Measurements from ENCODE around the gene FHIT.
"Not testable (repeated sequence)": the region's sequence is repeated elsewhere in the genome, so short reads cannot be mapped to it uniquely, and the experiment has no call there.

Gene FHIT

GRCh38 chr3:61065451-61066011 is 185.7 kb downstream of the FHIT start:
- DNase-seq (ENCODE audit: low read depth in 1 of 2, low spot score in 1 of 2): no peak

GRCh38 chr3:61061092-61061723 is 190.0 kb downstream of the FHIT start:
- no peak for DNase-seq (ENCODE audit: low read depth in 1 of 2, low spot score in 1 of 2)

- DNase-seq (ENCODE audit: low read depth in 1 of 2, low spot score in 1 of 2): no peak
Observed at GRCh38 chr3:61060411-61060861, 190.8 kb downstream of the FHIT start.

- no peak for DNase-seq (ENCODE audit: low read depth in 1 of 2, low spot score in 1 of 2)
Observed at GRCh38 chr3:61058836-61059235, 192.4 kb downstream of the FHIT start.

GRCh38 chr3:61057464-61057863 is 193.8 kb downstream of the FHIT start:
- DNase-seq (ENCODE audit: low read depth in 1 of 2, low spot score in 1 of 2): no peak

- no peak for DNase-seq (ENCODE audit: low read depth in 1 of 2, low spot score in 1 of 2)
Observed at GRCh38 chr3:61055447-61055846, 195.8 kb downstream of the FHIT start.

GRCh38 chr3:61053781-61054496 is 197.3 kb downstream of the FHIT start:
- no peak for DNase-seq (ENCODE audit: low read depth in 1 of 2, low spot score in 1 of 2)

GRCh38 chr3:61052851-61053250 is 198.4 kb downstream of the FHIT start:
- no peak for DNase-seq (ENCODE audit: low read depth in 1 of 2, low spot score in 1 of 2)

- DNase-seq (ENCODE audit: low read depth in 1 of 2, low spot score in 1 of 2): no peak
Observed at GRCh38 chr3:61051666-61052065, 199.6 kb downstream of the FHIT start.

GRCh38 chr3:61045169-61045568 is 206.1 kb downstream of the FHIT start:
- DNase-seq (ENCODE audit: low read depth in 1 of 2, low spot score in 1 of 2): not testable (repeated sequence)

GRCh38 chr3:61043156-61043555 is 208.1 kb downstream of the FHIT start:
- no peak for DNase-seq (ENCODE audit: low read depth in 1 of 2, low spot score in 1 of 2)

GRCh38 chr3:61040618-61041017 is 210.6 kb downstream of the FHIT start:
- DNase-seq (ENCODE audit: low read depth in 1 of 2, low spot score in 1 of 2): no peak

- no peak for DNase-seq (ENCODE audit: low read depth in 1 of 2, low spot score in 1 of 2)
Observed at GRCh38 chr3:61035573-61035972, 215.7 kb downstream of the FHIT start.

GRCh38 chr3:61032991-61033390 is 218.3 kb downstream of the FHIT start:
- DNase-seq (ENCODE audit: low read depth in 1 of 2, low spot score in 1 of 2): no peak

- no peak for DNase-seq (ENCODE audit: low read depth in 1 of 2, low spot score in 1 of 2)
Observed at GRCh38 chr3:61031503-61031902, 219.7 kb downstream of the FHIT start.

- no peak for DNase-seq (ENCODE audit: low read depth in 1 of 2, low spot score in 1 of 2)
Observed at GRCh38 chr3:61030469-61031035, 220.7 kb downstream of the FHIT start.

GRCh38 chr3:61029194-61029593 is 222.1 kb downstream of the FHIT start:
- DNase-seq (ENCODE audit: low read depth in 1 of 2, low spot score in 1 of 2): no peak

- DNase-seq (ENCODE audit: low read depth in 1 of 2, low spot score in 1 of 2): no peak
Observed at GRCh38 chr3:61018807-61019206, 232.4 kb downstream of the FHIT start.

- not testable (repeated sequence) for DNase-seq (ENCODE audit: low read depth in 1 of 2, low spot score in 1 of 2)
Observed at GRCh38 chr3:61017028-61017427, 234.2 kb downstream of the FHIT start.

GRCh38 chr3:61015859-61016258 is 235.4 kb downstream of the FHIT start:
- no peak for DNase-seq (ENCODE audit: low read depth in 1 of 2, low spot score in 1 of 2)

- no peak for DNase-seq (ENCODE audit: low read depth in 1 of 2, low spot score in 1 of 2)
Observed at GRCh38 chr3:61015408-61015807, 235.8 kb downstream of the FHIT start.

- DNase-seq (ENCODE audit: low read depth in 1 of 2, low spot score in 1 of 2): no peak
Observed at GRCh38 chr3:61008998-61009380, 242.3 kb downstream of the FHIT start.

Measured in stimulated activated CD4-positive, alpha-beta T cell treated with anti-CD3 and anti-CD28 coated beads, Interleukin-15, amount 100 ng/mL, for 1 hour (primary cell).